WTC11 (cell line): ENCODE measurements around the gene TCF7L1. TPM values are rescaled to one million over a fixed set of nuclear protein-coding genes. Genes with fewer than 3 reads are reported as not detected.

Experiments
- ATAC-seq: fragments of 200-7000 bp; cut with Tn5 transposase; 2 replicates; pipeline ENCODE4 v1.10.0; 2021; ENCODE audit warnings: mild to moderate bottlenecking, moderate library complexity
- CTCF ChIA-PET: fragments of 300-600 bp; sonication (Branson Sonifier 250); formaldehyde crosslinking; loops from one replicate; lab custom pipeline; 2021; ENCODE audit warnings: antibody characterized with exemption; lab: Charles Lee
- POLR2A ChIA-PET: fragments of 350-600 bp; sonication (Branson Sonifier 250); formaldehyde crosslinking; loops from one replicate; lab custom pipeline; 2021; ENCODE audit warnings: antibody characterized with exemption; lab: Charles Lee
- DNase-seq: peaks from one replicate; pipeline ENCODE4 v3.0.0; 2021; ENCODE audit warnings: low spot score
- H3K27ac Mint-ChIP-seq: 2 replicates; pipeline ENCODE4 v1.8.0; 2021; ENCODE audit warnings: mixed read lengths
- H3K27me3 Mint-ChIP-seq: 2 replicates; pipeline ENCODE4 v1.8.0; 2021; ENCODE audit warnings: low read depth, mild to moderate bottlenecking, moderate library complexity, mixed read lengths
- H3K36me3 Mint-ChIP-seq: 2 replicates; pipeline ENCODE4 v1.8.0; 2021; ENCODE audit warnings: mixed read lengths
- H3K4me1 Mint-ChIP-seq: 2 replicates; pipeline ENCODE4 v1.8.0; 2022; ENCODE audit warnings: mixed read lengths
- H3K4me3 Mint-ChIP-seq: 2 replicates; pipeline ENCODE4 v1.8.0; 2021; ENCODE audit warnings: mild to moderate bottlenecking, moderate library complexity, mixed read lengths
- H3K9me3 Mint-ChIP-seq: 2 replicates; pipeline ENCODE4 v1.8.0; 2021; ENCODE audit warnings: mixed read lengths
- CREM ChIP-seq: sonication (generic); formaldehyde crosslinking; IDR thresholded peaks from 2 replicates; pipeline ENCODE4 v1.8.1; 2022; ENCODE audit warnings: mild to moderate bottlenecking, missing genetic modification reagents, moderate library complexity
- EMX1 ChIP-seq: fragments of 250-450 bp; sonication (Bioruptor Pico); IDR thresholded peaks from 2 replicates; pipeline ENCODE4 v1.8.0; 2021; ENCODE audit warnings: mild to moderate bottlenecking
- GABPB1 ChIP-seq: sonication (generic); formaldehyde crosslinking; IDR thresholded peaks from 2 replicates; pipeline ENCODE4 v1.8.1; 2023; ENCODE audit warnings: mild to moderate bottlenecking, missing genetic modification reagents
- KAT7 ChIP-seq: sonication (generic); formaldehyde crosslinking; IDR thresholded peaks from 2 replicates; pipeline ENCODE4 v1.8.1; 2023; ENCODE audit warnings: missing genetic modification reagents, mild to moderate bottlenecking, borderline replicate concordance
- MXD4 ChIP-seq: fragments of 250-450 bp; sonication (Bioruptor Pico); IDR thresholded peaks from 2 replicates; pipeline ENCODE4 v1.8.0; 2021; ENCODE audit warnings: mild to moderate bottlenecking, moderate library complexity, borderline replicate concordance
- SMAD4 ChIP-seq: sonication (generic); formaldehyde crosslinking; IDR thresholded peaks from 2 replicates; pipeline ENCODE4 v1.8.0; 2022; ENCODE audit warnings: mild to moderate bottlenecking, missing genetic modification reagents
- TCF7 ChIP-seq: sonication (generic); formaldehyde crosslinking; IDR thresholded peaks from 2 replicates; pipeline ENCODE4 v1.8.0; 2022; ENCODE audit warnings: mild to moderate bottlenecking, low read depth, missing genetic modification reagents, moderate library complexity
- ZNF219 ChIP-seq: sonication (generic); formaldehyde crosslinking; IDR thresholded peaks from 2 replicates; pipeline ENCODE4 v1.8.0; 2023; ENCODE audit warnings: missing genetic modification reagents, mild to moderate bottlenecking, borderline replicate concordance
- ZNF423 ChIP-seq: fragments of 250-450 bp; sonication (Bioruptor Pico); IDR thresholded peaks from 2 replicates; pipeline ENCODE4 v2.1.2; 2022; ENCODE audit warnings: mild to moderate bottlenecking, moderate library complexity
- total RNA-seq: library from RNA; stranded (reverse); gene quantifications from 3 replicates; pipeline ENCODE4 v1.2.3, GENCODE V29; 2021
- TF ChIP-seq, protein P1 (sequence below): fragments of 250-450 bp; sonication (Bioruptor Pico); IDR thresholded peaks from 2 replicates; pipeline ENCODE4 v1.8.0; 2021; ENCODE audit warnings: mild to moderate bottlenecking
- TF ChIP-seq, protein P2 (sequence below): sonication (generic); formaldehyde crosslinking; IDR thresholded peaks from 2 replicates; pipeline ENCODE4 v1.8.1; 2022; ENCODE audit warnings: mild to moderate bottlenecking, moderate library complexity, missing genetic modification reagents
- TF ChIP-seq, protein P3 (sequence below): sonication (generic); formaldehyde crosslinking; IDR thresholded peaks from 2 replicates; pipeline ENCODE4 v1.8.1; 2023; ENCODE audit warnings: mild to moderate bottlenecking, missing genetic modification reagents
- TF ChIP-seq, protein P4 (sequence below): sonication (generic); formaldehyde crosslinking; conservative IDR thresholded peaks from 2 replicates; pipeline ENCODE4 v1.8.1; 2023; ENCODE audit warnings: mild to moderate bottlenecking, low read depth, missing genetic modification reagents, moderate library complexity
- TF ChIP-seq, protein P5 (sequence below): fragments of 250-450 bp; sonication (Bioruptor Pico); IDR thresholded peaks from 2 replicates; pipeline ENCODE4 v1.9.0; 2021; ENCODE audit warnings: mild to moderate bottlenecking

TCF7L1 gene
- total RNA-seq, 1 experiment from 2014 or later: 104 TPM

DNA sequence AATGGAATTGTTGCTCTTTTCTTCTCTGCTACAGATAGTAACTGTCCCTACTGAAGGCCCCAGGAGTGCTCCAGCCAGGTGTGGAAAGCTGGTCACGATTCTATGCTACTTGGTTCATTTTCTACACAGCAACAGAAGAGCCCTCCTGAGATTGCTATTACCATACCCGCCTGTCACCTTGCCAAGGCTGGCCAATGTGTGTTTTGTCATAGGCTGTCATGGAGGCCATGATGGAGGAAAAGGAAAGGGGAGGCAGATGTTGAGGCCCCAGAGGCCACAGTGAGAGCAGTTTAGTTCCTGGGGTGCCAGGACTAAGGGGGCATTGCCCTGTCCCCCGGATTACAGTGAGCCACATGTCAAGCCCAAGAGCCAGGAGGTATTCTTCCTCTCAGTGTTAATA is 222.3 kb downstream of the TCF7L1 start (continued):
- TF ChIP-seq, protein P1, sequence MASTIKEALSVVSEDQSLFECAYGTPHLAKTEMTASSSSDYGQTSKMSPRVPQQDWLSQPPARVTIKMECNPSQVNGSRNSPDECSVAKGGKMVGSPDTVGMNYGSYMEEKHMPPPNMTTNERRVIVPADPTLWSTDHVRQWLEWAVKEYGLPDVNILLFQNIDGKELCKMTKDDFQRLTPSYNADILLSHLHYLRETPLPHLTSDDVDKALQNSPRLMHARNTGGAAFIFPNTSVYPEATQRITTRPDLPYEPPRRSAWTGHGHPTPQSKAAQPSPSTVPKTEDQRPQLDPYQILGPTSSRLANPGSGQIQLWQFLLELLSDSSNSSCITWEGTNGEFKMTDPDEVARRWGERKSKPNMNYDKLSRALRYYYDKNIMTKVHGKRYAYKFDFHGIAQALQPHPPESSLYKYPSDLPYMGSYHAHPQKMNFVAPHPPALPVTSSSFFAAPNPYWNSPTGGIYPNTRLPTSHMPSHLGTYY (CRISPR knock-in tag): no peak
- TF ChIP-seq, protein P2, sequence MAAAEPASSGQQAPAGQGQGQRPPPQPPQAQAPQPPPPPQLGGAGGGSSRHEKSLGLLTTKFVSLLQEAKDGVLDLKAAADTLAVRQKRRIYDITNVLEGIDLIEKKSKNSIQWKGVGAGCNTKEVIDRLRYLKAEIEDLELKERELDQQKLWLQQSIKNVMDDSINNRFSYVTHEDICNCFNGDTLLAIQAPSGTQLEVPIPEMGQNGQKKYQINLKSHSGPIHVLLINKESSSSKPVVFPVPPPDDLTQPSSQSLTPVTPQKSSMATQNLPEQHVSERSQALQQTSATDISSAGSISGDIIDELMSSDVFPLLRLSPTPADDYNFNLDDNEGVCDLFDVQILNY (CRISPR knock-in tag): no peak
- TF ChIP-seq KAT7 (CRISPR knock-in tag): no peak
- no peak for TF ChIP-seq GABPB1 (CRISPR knock-in tag)
- no peak for TF ChIP-seq MXD4 (CRISPR knock-in tag)

DNA sequence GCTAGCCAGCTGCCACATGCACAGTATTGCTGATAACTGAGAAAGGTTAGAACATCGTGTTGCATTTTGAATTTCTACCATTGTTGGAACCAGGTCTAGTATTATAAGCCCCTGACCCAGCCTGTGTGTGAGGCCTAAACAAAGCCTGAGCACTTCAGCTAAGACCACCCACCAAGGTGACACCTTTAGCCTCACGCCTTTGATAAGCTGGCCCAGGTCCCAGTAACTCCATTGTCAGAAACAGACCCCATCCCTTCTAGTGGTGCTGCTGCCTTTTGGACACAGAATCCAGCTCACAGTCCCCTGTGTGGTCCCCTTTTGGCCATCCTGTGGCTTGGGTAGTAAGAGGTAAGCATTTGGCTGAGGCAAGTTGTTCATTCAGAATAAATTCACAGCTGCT is 223.0 kb downstream of the TCF7L1 start:
- H3K9me3 Mint-ChIP-seq: no peaks in the 10 kb centered on the region

DNA sequence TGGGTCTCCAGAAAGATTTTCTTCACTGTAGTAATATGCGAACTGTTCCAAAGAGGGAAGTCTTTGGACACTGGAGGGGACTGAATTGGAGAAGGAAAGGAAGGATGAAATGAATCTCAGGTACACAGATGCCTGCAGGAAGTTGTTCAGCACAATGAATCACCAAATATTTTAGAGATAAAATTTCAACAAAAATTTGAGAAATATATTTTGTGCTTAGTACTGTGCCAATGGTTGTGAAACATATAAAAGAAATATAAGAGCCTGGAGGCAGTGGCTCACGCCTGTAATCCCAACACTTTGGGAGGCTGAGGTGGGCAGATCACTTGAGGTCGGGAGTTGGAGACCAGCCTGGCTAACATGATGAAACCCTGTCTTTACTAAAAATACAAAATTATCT is 224.5 kb downstream of the TCF7L1 start:
- Mint-ChIP-seq H3K36me3 (peaks cover 13% of the 10 kb centered on the region), H3K27me3 (no peaks in the 10 kb centered on the region)
- no peak for ATAC-seq
- TF ChIP-seq SMAD4 (CRISPR knock-in tag): no peak
- TF ChIP-seq, protein P3, sequence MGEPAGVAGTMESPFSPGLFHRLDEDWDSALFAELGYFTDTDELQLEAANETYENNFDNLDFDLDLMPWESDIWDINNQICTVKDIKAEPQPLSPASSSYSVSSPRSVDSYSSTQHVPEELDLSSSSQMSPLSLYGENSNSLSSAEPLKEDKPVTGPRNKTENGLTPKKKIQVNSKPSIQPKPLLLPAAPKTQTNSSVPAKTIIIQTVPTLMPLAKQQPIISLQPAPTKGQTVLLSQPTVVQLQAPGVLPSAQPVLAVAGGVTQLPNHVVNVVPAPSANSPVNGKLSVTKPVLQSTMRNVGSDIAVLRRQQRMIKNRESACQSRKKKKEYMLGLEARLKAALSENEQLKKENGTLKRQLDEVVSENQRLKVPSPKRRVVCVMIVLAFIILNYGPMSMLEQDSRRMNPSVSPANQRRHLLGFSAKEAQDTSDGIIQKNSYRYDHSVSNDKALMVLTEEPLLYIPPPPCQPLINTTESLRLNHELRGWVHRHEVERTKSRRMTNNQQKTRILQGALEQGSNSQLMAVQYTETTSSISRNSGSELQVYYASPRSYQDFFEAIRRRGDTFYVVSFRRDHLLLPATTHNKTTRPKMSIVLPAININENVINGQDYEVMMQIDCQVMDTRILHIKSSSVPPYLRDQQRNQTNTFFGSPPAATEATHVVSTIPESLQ (CRISPR knock-in tag): no peak
- TF ChIP-seq EMX1 (CRISPR knock-in tag): no peak
- TF ChIP-seq CREM (CRISPR knock-in tag): no peak
- no peak for TF ChIP-seq ZNF423 (CRISPR knock-in tag)
- no peak for TF ChIP-seq TCF7 (CRISPR knock-in tag)
- TF ChIP-seq, protein P4, sequence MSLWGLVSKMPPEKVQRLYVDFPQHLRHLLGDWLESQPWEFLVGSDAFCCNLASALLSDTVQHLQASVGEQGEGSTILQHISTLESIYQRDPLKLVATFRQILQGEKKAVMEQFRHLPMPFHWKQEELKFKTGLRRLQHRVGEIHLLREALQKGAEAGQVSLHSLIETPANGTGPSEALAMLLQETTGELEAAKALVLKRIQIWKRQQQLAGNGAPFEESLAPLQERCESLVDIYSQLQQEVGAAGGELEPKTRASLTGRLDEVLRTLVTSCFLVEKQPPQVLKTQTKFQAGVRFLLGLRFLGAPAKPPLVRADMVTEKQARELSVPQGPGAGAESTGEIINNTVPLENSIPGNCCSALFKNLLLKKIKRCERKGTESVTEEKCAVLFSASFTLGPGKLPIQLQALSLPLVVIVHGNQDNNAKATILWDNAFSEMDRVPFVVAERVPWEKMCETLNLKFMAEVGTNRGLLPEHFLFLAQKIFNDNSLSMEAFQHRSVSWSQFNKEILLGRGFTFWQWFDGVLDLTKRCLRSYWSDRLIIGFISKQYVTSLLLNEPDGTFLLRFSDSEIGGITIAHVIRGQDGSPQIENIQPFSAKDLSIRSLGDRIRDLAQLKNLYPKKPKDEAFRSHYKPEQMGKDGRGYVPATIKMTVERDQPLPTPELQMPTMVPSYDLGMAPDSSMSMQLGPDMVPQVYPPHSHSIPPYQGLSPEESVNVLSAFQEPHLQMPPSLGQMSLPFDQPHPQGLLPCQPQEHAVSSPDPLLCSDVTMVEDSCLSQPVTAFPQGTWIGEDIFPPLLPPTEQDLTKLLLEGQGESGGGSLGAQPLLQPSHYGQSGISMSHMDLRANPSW (CRISPR knock-in tag): no peak
- TF ChIP-seq, protein P5, sequence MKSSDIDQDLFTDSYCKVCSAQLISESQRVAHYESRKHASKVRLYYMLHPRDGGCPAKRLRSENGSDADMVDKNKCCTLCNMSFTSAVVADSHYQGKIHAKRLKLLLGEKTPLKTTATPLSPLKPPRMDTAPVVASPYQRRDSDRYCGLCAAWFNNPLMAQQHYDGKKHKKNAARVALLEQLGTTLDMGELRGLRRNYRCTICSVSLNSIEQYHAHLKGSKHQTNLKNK (CRISPR knock-in tag): no peak
- TF ChIP-seq, all 79 proteins: peak for 0
- Mint-ChIP-seq H3K4me1 (peaks cover 16% of the 10 kb centered on the region), H3K9me3 (no peaks in the 10 kb centered on the region), H3K27ac (no peak overlapping the region), H3K4me3 (no peak overlapping the region)
- DNase-seq: no peak
- ChIA-PET POLR2A (no interaction called here), CTCF (no interaction called here)

More for the DNA sequence above, 223.0 kb downstream of the TCF7L1 start:
- H3K4me3 Mint-ChIP-seq: no peak overlapping the region
- no peak for TF ChIP-seq ZNF219
- TF ChIP-seq, all 79 proteins: peak for 0
- H3K4me1 Mint-ChIP-seq: peaks cover 16% of the 10 kb centered on the region
- H3K36me3 Mint-ChIP-seq: peaks cover 10% of the 10 kb centered on the region; the same call in 1 of the 2 replicates
- ATAC-seq (no peak), DNase-seq (no peak)
- H3K27ac Mint-ChIP-seq: no peak overlapping the region
- ChIA-PET CTCF (no interaction called here), POLR2A (interaction anchor here (0.7 kb wide), 1 partner anchor 182 kb away, joined by 3 read pairs; no protein-coding TSS in a partner anchor)
- no peaks in the 10 kb centered on the region for H3K27me3 Mint-ChIP-seq

Other genes with a start within 250 kb of the TCF7L1 start
- 869 to 943 TPM (median 911 TPM) in 3 replicates for gene TMSB10, start 227.7 kb upstream of the TCF7L1 start, total RNA-seq
- gene KCMF1, start 162.2 kb upstream of the TCF7L1 start, total RNA-seq: 114 to 118 TPM (median 117 TPM) in 3 replicates
- gene TGOLN2, start 194.6 kb downstream of the TCF7L1 start, total RNA-seq: 42.2 to 43.9 TPM (median 43.7 TPM) in 3 replicates
- gene RETSAT, start 221.1 kb downstream of the TCF7L1 start, total RNA-seq: 18.9 to 24.4 TPM (median 21.6 TPM) in 3 replicates
- 9.7 to 10.8 TPM (median 10.6 TPM) in 3 replicates for gene ELMOD3, start 221.4 kb downstream of the TCF7L1 start, total RNA-seq